Endothelial cell of umbilical vein (primary cell): ENCODE results near the gene SBF1. TPM values are rescaled to one million over a fixed set of nuclear protein-coding genes. Genes with fewer than 3 reads are reported as not detected.

ENCODE experiments used
- BruUV-seq: library from RNA; stranded (reverse); fragments of 400-500 nt; replicated peaks from 2 replicates; lab custom pipeline; 2021; lab: Mats Ljungman, UMichigan
- CTCF ChIA-PET: fragments of 300-600, 350-600 bp; sonication (Branson Sonifier 250); formaldehyde crosslinking; loops from one replicate; lab custom pipeline; 2021; ENCODE audit warnings: antibody characterized with exemption, inconsistent platforms; lab: Charles Lee
- POLR2A ChIA-PET: fragments of 300-600, 350-600 bp; sonication (Branson Sonifier 250); formaldehyde crosslinking; loops from one replicate; lab custom pipeline; 2021; ENCODE audit warnings: antibody characterized with exemption, inconsistent platforms; lab: Charles Lee
- DNase-seq: peaks from one replicate; pipeline ENCODE4 v3.0.0-alpha.2; 2011; ENCODE audit warnings: low read depth, low spot score
- FAIRE-seq: peaks from 2 replicates; lab custom pipeline; 2011; peaks lifted over from hg19 to GRCh38; lab: Jason Lieb, UNC
- H2AFZ ChIP-seq: 2 replicates; pipeline ENCODE4 v1.6.0; 2012; ENCODE audit warnings: low read depth, low read length, control low read depth, inconsistent platforms
- H3K27ac ChIP-seq: 2 replicates; pipeline ENCODE4 v1.5.1; 2011; ENCODE audit warnings: low read depth, mild to moderate bottlenecking, control low read depth, low read length, moderate library complexity; ENCODE audit not compliant: insufficient read depth
- H3K27me3 ChIP-seq, 2 experiments: 2 replicates each; pipeline versions ENCODE4 v1.6.0 to v1.6.1; 2011; ENCODE audit warnings: low read length in 2 of 2, mixed read lengths in 1 of 2; ENCODE audit not compliant: control insufficient read depth in 2 of 2, insufficient read depth in 2 of 2
- H3K36me3 ChIP-seq, 2 experiments: 2 replicates in 1 of 2; 3 replicates in 1 of 2; pipeline ENCODE4 v1.5.1; 2011; ENCODE audit warnings: low read length in 2 of 2, mild to moderate bottlenecking in 1 of 2, moderate library complexity in 1 of 2; ENCODE audit not compliant: control insufficient read depth in 2 of 2, insufficient read depth in 2 of 2; ENCODE audit errors: extremely low read depth in 1 of 2
- H3K4me1 ChIP-seq: 3 replicates; pipeline ENCODE4 v1.5.1; 2011; ENCODE audit warnings: mild to moderate bottlenecking, low read length; ENCODE audit not compliant: control insufficient read depth, insufficient read depth; ENCODE audit errors: extremely low read depth
- H3K4me2 ChIP-seq: 2 replicates; pipeline ENCODE4 v1.6.1; 2011; ENCODE audit warnings: low read length, control low read depth, mixed read lengths; ENCODE audit not compliant: insufficient read depth
- H3K4me3 ChIP-seq, 3 experiments: fragments of 200-600 bp in 1 of 3; sonication (generic), shearing (Covaris generic) in 1 of 3; replicated peaks in 1 of 3; 2 replicates each; pipeline ENCODE4 v1.5.1; 2011 to 2016; ENCODE audit warnings: control low read depth in 3 of 3, low read length in 3 of 3, mild to moderate bottlenecking in 2 of 3, inconsistent platforms in 1 of 3, low read depth in 1 of 3, moderate library complexity in 1 of 3; ENCODE audit not compliant: insufficient read depth in 1 of 3
- H3K79me2 ChIP-seq: 2 replicates; pipeline ENCODE4 v1.6.0; 2012; ENCODE audit warnings: low read length, inconsistent platforms; ENCODE audit not compliant: control insufficient read depth, insufficient read depth
- H3K9ac ChIP-seq: replicated peaks from 2 replicates; pipeline ENCODE3; 2011; ENCODE audit warnings: low read length, control low read depth; ENCODE audit not compliant: insufficient read depth; ENCODE audit errors: extremely low read depth
- H3K9me1 ChIP-seq: replicated peaks from 3 replicates; pipeline ENCODE4 v1.6.0; 2011; ENCODE audit warnings: mild to moderate bottlenecking, low read length; ENCODE audit not compliant: control insufficient read depth, insufficient read depth; ENCODE audit errors: extremely low read depth
- H3K9me3 ChIP-seq: replicated peaks from 2 replicates; pipeline ENCODE4 v1.5.1; 2012; ENCODE audit warnings: low read length, inconsistent platforms; ENCODE audit not compliant: control insufficient read depth, insufficient read depth
- H4K20me1 ChIP-seq: replicated peaks from 2 replicates; pipeline ENCODE3; 2011; ENCODE audit warnings: mild to moderate bottlenecking, low read length; ENCODE audit not compliant: control insufficient read depth, insufficient read depth; ENCODE audit errors: extremely low read depth
- EZH2 ChIP-seq: IDR thresholded peaks from 2 replicates; pipeline ENCODE4 v1.6.1; 2012; ENCODE audit warnings: borderline replicate concordance, low read depth, mild to moderate bottlenecking, moderate library complexity, low read length, inconsistent platforms; ENCODE audit not compliant: severe bottlenecking
- FOS ChIP-seq: IDR thresholded peaks from 2 replicates; pipeline ENCODE4 v1.6.1; 2011; ENCODE audit warnings: mild to moderate bottlenecking, low read length, moderate library complexity, borderline replicate concordance; ENCODE audit not compliant: insufficient read depth
- GATA2 ChIP-seq: IDR thresholded peaks from 2 replicates; pipeline ENCODE4 v1.7.0; 2011; ENCODE audit warnings: low read depth, mild to moderate bottlenecking, moderate library complexity, mixed read lengths, low read length; ENCODE audit not compliant: insufficient read length, insufficient read depth
- JUN ChIP-seq: IDR thresholded peaks from 2 replicates; pipeline ENCODE4 v1.6.1; 2011; ENCODE audit warnings: borderline replicate concordance, low read depth; ENCODE audit not compliant: insufficient read length, insufficient read depth
- MYC ChIP-seq: IDR thresholded peaks from one replicate; pipeline ENCODE4 v1.6.1; 2011; ENCODE audit warnings: mild to moderate bottlenecking, low read depth, low read length
- POLR2A ChIP-seq: IDR thresholded peaks from 2 replicates; pipeline ENCODE4 v1.6.1; 2012; ENCODE audit warnings: low read depth, mild to moderate bottlenecking, control low read depth, low read length
- POLR2AphosphoS5 ChIP-seq: IDR thresholded peaks from 2 replicates; pipeline ENCODE4 v1.6.1; 2012; ENCODE audit warnings: low read depth, mild to moderate bottlenecking, control low read depth, low read length, moderate library complexity; ENCODE audit not compliant: insufficient read depth
- dilution Hi-C: fragments of 300-500 bp; cut with MboI; formaldehyde crosslinking; loops from one replicate; pipeline ENCODE4 v1.15.0; 2019; ENCODE audit warnings: low sequenced_read_pairs; ENCODE audit not compliant: extremely low pct_ligation_motif_present
- intact Hi-C: fragments of 100-400 bp; cut with micrococcal nuclease; formaldehyde crosslinking; loops from one replicate; pipeline ENCODE4 v1.10.0; 2022
- polyA plus RNA-seq, 4 experiments: library from polyadenylated mRNA; depleted of rRNA in 3 of 4; stranded (reverse) in 3 of 4; unstranded in 1 of 4; fragments of >200 nt; gene quantifications; 2 replicates each; pipeline versions ENCODE4 v1.2.1 to v1.2.3, GENCODE V29; 2011 to 2012; ENCODE audit warnings: missing spikeins in 1 of 4
- total RNA-seq: library from RNA; stranded (reverse); gene quantifications from 2 replicates; pipeline ENCODE4 v1.2.3, GENCODE V29; 2021
- TF ChIP-seq, protein P1 (sequence below), 2 donors: IDR thresholded peaks; 1 replicate in 1 of 2; 2 replicates in 1 of 2; pipeline ENCODE4 v1.5.1; 2011; ENCODE audit warnings: low read length in 2 of 2, mild to moderate bottlenecking in 2 of 2, moderate library complexity in 2 of 2, control low read depth in 1 of 2, inconsistent platforms in 1 of 2, low read depth in 1 of 2; ENCODE audit not compliant: insufficient read depth in 1 of 2; ENCODE audit errors: extremely low read depth in 1 of 2
- TF ChIP-seq, protein P2 (sequence below): IDR thresholded peaks from 2 replicates; pipeline ENCODE4 v1.6.1; 2011; ENCODE audit not compliant: insufficient read depth, insufficient read length

Gene SBF1
- total and polyA plus RNA-seq, 2 donors (not counting 3 experiments of a cell fraction or from before 2014, with no cell fraction given) = 36.3 to 68.6 TPM

DNA sequence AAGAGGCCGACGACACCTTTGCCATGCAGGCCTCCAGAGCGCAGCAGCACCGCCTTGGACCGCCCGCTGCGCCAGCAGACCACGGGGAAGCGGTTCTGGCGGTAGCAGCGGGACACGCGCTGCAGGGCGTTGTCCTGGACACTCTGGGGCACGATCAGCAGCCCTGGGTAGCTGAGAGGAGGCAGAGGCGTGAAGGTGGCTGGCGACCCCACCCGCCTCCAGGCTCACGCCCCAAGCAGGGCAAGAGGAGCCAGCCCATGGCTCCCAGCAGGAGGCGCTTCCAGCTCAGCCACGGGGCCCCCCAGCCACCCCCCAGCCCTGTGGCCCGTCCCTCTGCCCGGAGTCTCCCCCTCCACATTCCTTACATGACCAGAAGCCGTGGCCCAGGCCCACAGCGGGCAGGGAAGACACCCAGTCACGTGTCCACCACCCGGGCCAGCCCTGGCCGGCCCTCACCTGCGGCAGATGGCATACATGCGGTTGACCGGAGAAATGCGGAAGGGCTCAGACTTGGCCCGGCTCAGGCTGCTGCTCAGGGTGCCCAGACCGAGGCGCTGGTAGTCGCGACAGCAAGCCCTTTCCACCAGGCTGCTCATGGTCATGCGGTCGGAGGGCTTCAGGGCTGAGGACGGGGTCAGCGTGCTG, 15.2 kb downstream of the SBF1 start:
- ChIA-PET POLR2A (no interaction called here), CTCF (no interaction called here)
- dilution Hi-C loops (no loop called here), intact Hi-C loops (no loop called here)
- Histone ChIP-seq H3K79me2 (no peaks in the 10 kb centered on the region), H4K20me1 (no peaks in the 10 kb centered on the region), H3K27ac (no peak overlapping the region), H3K27me3 (no peaks in the 10 kb centered on the region), H3K9me3 (no peaks in the 10 kb centered on the region), H3K4me1 (no peaks in the 10 kb centered on the region), H3K36me3 (peaks cover 0 to 70% of the 10 kb centered on the region in 2 experiments), H3K9me1 (no peaks in the 10 kb centered on the region), H2AFZ (no peak overlapping the region), H3K9ac (no peak overlapping the region), H3K4me3 (no peak overlapping the region), H3K4me2 (no peak overlapping the region)
- FAIRE-seq (no peak), DNase-seq (no peak)
- no peak for TF ChIP-seq GATA2
- TF ChIP-seq, protein P1, sequence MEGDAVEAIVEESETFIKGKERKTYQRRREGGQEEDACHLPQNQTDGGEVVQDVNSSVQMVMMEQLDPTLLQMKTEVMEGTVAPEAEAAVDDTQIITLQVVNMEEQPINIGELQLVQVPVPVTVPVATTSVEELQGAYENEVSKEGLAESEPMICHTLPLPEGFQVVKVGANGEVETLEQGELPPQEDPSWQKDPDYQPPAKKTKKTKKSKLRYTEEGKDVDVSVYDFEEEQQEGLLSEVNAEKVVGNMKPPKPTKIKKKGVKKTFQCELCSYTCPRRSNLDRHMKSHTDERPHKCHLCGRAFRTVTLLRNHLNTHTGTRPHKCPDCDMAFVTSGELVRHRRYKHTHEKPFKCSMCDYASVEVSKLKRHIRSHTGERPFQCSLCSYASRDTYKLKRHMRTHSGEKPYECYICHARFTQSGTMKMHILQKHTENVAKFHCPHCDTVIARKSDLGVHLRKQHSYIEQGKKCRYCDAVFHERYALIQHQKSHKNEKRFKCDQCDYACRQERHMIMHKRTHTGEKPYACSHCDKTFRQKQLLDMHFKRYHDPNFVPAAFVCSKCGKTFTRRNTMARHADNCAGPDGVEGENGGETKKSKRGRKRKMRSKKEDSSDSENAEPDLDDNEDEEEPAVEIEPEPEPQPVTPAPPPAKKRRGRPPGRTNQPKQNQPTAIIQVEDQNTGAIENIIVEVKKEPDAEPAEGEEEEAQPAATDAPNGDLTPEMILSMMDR (IDR thresholded peaks at IDR 0.05; ENCODE audit: extremely low read depth in 1 of 2, insufficient read depth in 1 of 2, low read depth in 1 of 2, low read length in 2 of 2) = no peak
- no TSS peak for BruUV-seq

DNA sequence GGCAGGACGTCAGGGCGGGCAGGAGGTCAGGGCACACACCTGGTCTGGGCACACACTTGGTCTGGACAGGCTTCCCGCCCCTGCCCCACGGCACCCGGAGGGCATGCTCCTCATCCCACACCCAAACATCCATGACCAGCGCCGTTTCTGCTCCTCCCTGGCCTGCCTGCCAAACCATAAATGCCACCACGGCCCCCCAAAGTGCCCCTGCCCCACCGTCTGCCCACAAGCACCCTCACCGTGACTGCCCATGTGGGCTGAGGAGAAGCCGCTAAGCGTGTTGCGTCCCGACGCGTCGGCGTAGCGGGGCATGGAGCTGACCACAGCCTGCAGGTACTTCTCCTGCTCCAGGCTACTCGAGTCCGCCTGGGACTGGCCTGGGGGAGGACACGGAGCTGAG, 15.8 kb downstream of the SBF1 start:
- H3K9me3 ChIP-seq = no peaks in the 10 kb centered on the region
- intact Hi-C loops (no loop called here), dilution Hi-C loops (no loop called here)
- no TSS peak for BruUV-seq
- H2AFZ ChIP-seq = no peak overlapping the region
- TF ChIP-seq FOS (no peak), MYC (no peak), EZH2 (no peak), POLR2A (no peak), POLR2AphosphoS5 (no peak), JUN (no peak), GATA2 (no peak)
- TF ChIP-seq, protein P1 (IDR thresholded peaks at IDR 0.05; ENCODE audit: extremely low read depth in 1 of 2, insufficient read depth in 1 of 2, low read depth in 1 of 2, low read length in 2 of 2) = no peak
- TF ChIP-seq, protein P2, sequence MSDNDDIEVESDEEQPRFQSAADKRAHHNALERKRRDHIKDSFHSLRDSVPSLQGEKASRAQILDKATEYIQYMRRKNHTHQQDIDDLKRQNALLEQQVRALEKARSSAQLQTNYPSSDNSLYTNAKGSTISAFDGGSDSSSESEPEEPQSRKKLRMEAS = no peak
- ChIA-PET CTCF (no interaction called here), POLR2A (no interaction called here)
- DNase-seq (no peak), FAIRE-seq (no peak)
- H3K4me2 ChIP-seq = no peak overlapping the region
- H3K4me3 ChIP-seq = no peak overlapping the region
- H3K79me2 ChIP-seq = no peaks in the 10 kb centered on the region
- no peaks in the 10 kb centered on the region for H3K27me3 ChIP-seq
- H3K9me1 ChIP-seq = no peaks in the 10 kb centered on the region
- H3K4me1 ChIP-seq = no peaks in the 10 kb centered on the region
- no peak overlapping the region for H3K27ac ChIP-seq
- H4K20me1 ChIP-seq = no peaks in the 10 kb centered on the region
- H3K36me3 ChIP-seq = peaks cover 0 to 66% of the 10 kb centered on the region in 2 experiments
- no peak overlapping the region for H3K9ac ChIP-seq
